GM19463 (cell line): Measurements from ENCODE around the gene GBX1.

ENCODE experiments used
- ATAC-seq: cut with Tn5 transposase; IDR thresholded peaks from one replicate; pipeline ENCODE4 v1.9.1; 2021; ENCODE audit warnings: mild to moderate bottlenecking, moderate library complexity; ENCODE audit not compliant: unreplicated experiment

The GBX1 gene

GRCh38 chr7:151141311-151141854 lies 26.1 kb downstream of the GBX1 start:
- no peak for ATAC-seq

GRCh38 chr7:151140826-151141225 lies 26.7 kb downstream of the GBX1 start:
- ATAC-seq: no peak

- ATAC-seq: no peak
These were observed 27.7 kb downstream of the GBX1 start for GRCh38 chr7:151139791-151140190.

GRCh38 chr7:151139071-151139790 lies 28.3 kb downstream of the GBX1 start:
- no peak for ATAC-seq

GRCh38 chr7:151138153-151138851 lies 29.2 kb downstream of the GBX1 start:
- no peak for ATAC-seq

GRCh38 chr7:151137791-151138152 lies 29.7 kb downstream of the GBX1 start:
- ATAC-seq: no peak

GRCh38 chr7:151137076-151137675 lies 30.3 kb downstream of the GBX1 start:
- no peak for ATAC-seq

- ATAC-seq: no peak
These were observed 31.3 kb downstream of the GBX1 start for GRCh38 chr7:151135866-151136843.

- ATAC-seq: no peak
These were observed 32.0 kb downstream of the GBX1 start for GRCh38 chr7:151135525-151135845.

GRCh38 chr7:151134743-151135524 lies 32.6 kb downstream of the GBX1 start:
- ATAC-seq: no peak

- no peak for ATAC-seq
These were observed 33.3 kb downstream of the GBX1 start for GRCh38 chr7:151133986-151134742.

- no peak for ATAC-seq
These were observed 34.1 kb downstream of the GBX1 start for GRCh38 chr7:151133266-151133985.

GRCh38 chr7:151132461-151133205 lies 34.9 kb downstream of the GBX1 start:
- ATAC-seq: no peak

- ATAC-seq: no peak
These were observed 35.8 kb downstream of the GBX1 start for GRCh38 chr7:151131592-151132293.

- ATAC-seq: no peak
These were observed 36.3 kb downstream of the GBX1 start for GRCh38 chr7:151131224-151131591.

- no peak for ATAC-seq
These were observed 36.7 kb downstream of the GBX1 start for GRCh38 chr7:151130741-151131157.

- ATAC-seq: no peak
These were observed 37.4 kb downstream of the GBX1 start for GRCh38 chr7:151129960-151130591.
